ENCODE results near the gene VDR.

DNA sequence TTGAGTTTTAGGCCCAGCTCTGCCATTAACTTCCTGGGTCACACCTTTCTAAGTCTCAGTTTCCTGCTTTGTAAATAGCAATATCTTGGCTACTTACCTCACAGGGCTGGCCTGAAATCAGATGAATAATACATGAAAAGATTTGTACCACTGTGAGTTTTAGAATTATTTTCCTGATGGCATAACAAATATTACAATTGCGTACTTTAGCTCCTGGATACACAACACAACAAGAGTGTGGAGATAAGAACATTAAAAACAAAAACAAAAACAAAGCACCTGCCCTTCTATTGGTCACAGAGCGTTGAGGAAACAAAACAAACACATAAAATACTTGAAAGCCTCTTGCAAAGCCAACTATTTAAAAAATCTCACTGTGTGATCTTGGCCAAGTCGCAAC is 80.2 kb downstream of the VDR start:
- TF ChIP-seq, protein P1, sequence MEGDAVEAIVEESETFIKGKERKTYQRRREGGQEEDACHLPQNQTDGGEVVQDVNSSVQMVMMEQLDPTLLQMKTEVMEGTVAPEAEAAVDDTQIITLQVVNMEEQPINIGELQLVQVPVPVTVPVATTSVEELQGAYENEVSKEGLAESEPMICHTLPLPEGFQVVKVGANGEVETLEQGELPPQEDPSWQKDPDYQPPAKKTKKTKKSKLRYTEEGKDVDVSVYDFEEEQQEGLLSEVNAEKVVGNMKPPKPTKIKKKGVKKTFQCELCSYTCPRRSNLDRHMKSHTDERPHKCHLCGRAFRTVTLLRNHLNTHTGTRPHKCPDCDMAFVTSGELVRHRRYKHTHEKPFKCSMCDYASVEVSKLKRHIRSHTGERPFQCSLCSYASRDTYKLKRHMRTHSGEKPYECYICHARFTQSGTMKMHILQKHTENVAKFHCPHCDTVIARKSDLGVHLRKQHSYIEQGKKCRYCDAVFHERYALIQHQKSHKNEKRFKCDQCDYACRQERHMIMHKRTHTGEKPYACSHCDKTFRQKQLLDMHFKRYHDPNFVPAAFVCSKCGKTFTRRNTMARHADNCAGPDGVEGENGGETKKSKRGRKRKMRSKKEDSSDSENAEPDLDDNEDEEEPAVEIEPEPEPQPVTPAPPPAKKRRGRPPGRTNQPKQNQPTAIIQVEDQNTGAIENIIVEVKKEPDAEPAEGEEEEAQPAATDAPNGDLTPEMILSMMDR (IDR thresholded peaks at IDR 0.05 in 8 of 11, conservative IDR thresholded peaks at IDR 0.05 in 3 of 11): no peak
- TF ChIP-seq POLR2AphosphoS5 (IDR thresholded peaks at IDR 0.05): no peak
- TF ChIP-seq POLR2A (IDR thresholded peaks at IDR 0.05): no peak

All from spleen (tissue), 7 donors.